Measurements from ENCODE around the gene ANO9.

Gene ANO9, protein sequence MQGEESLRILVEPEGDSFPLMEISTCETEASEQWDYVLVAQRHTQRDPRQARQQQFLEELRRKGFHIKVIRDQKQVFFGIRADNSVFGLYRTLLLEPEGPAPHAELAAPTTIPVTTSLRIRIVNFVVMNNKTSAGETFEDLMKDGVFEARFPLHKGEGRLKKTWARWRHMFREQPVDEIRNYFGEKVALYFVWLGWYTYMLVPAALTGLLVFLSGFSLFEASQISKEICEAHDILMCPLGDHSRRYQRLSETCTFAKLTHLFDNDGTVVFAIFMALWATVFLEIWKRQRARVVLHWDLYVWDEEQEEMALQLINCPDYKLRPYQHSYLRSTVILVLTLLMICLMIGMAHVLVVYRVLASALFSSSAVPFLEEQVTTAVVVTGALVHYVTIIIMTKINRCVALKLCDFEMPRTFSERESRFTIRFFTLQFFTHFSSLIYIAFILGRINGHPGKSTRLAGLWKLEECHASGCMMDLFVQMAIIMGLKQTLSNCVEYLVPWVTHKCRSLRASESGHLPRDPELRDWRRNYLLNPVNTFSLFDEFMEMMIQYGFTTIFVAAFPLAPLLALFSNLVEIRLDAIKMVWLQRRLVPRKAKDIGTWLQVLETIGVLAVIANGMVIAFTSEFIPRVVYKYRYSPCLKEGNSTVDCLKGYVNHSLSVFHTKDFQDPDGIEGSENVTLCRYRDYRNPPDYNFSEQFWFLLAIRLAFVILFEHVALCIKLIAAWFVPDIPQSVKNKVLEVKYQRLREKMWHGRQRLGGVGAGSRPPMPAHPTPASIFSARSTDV

DNA sequence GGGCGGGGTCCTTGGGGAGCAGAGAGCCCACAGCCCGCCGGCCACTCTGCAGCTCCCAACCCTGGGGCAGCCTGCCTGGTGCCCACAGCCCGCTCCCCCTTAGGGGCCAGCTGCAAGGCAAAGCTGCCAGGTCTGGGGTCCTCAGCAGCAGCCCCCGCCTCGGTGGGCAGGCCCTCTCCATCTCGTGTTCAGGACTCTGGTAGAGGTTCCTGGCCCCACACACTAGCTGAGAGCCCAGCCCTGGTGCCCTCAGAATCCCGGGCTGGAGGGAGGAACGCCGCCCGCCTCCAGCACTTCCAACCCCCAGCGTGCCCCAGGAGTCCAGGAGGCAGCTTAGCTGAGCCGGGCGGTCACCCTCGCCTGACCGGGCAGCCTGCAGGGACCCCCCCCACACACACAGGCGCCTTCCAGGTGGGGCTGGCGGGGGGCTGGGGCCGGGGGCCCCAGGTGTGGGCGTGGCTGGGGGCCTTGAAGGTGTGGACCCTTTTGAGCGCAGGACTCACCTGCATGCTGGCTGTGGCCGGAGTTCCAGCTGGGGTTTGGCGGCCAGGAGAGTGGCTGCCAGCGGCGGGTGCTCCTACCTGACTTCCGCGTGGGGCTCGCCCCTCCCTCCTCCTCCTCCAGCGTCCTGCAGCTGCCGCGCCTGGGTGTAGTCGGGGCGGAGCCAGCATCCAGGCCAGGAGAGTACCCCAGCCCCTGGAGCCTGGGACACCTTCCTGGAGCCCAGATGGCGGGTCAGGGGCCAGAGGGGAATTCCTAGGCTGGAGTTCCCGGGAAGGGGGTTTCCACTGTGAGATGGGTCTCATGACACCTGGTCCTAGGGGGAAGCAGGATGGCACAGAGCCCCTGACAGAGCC is at the start of gene ANO9:
Gene ANO9, minus strand, starts transcription at position 594 of the 857 bp plus-strand sequence. Its CDS starts 85 bp downstream, at position 509.
- DNase-seq (ENCODE audit: low read depth in 2 of 2) = peak in 1 of 2 donors; percentile 23

DNA sequence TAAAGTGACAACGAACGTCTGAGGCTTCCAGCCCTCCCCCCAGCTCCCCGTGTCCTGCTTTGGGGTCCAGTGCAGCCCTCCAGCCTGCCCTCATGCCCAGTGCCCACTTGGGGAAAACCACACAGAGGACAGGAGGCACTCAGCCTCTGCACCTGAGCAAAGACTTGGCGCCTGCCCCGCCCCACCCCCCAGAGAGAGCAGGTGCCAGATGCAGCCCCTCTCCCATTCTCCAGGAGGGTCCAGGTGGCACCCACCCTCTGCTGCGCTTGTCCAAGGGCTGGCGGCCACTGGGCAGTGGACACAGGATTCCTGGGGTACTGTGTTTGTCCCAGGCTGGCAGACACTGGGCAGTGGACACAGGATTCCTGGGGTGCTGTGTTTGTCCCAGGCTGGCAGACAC is 49.5 kb upstream of the ANO9 start:
- DNase-seq (ENCODE audit: low read depth in 2 of 2) = no peak

DNA sequence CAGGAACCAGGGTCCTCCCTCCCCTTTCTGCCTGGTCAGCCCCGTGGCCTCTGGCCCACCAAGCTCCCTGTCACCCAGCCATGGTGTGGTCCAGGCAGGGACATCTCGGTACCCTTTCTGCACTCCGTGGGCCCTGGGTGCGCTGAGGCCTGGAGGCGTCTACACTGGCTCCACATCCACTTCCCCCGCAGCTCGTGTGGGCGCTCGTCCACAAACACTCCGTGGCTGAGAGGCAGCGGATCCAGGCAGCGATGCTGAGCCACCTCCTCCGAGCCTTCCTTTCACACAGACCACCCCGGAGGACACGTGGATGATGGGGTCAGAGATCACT is 49.1 kb upstream of the ANO9 start:
- DNase-seq (ENCODE audit: low read depth in 2 of 2) = no peak

DNA sequence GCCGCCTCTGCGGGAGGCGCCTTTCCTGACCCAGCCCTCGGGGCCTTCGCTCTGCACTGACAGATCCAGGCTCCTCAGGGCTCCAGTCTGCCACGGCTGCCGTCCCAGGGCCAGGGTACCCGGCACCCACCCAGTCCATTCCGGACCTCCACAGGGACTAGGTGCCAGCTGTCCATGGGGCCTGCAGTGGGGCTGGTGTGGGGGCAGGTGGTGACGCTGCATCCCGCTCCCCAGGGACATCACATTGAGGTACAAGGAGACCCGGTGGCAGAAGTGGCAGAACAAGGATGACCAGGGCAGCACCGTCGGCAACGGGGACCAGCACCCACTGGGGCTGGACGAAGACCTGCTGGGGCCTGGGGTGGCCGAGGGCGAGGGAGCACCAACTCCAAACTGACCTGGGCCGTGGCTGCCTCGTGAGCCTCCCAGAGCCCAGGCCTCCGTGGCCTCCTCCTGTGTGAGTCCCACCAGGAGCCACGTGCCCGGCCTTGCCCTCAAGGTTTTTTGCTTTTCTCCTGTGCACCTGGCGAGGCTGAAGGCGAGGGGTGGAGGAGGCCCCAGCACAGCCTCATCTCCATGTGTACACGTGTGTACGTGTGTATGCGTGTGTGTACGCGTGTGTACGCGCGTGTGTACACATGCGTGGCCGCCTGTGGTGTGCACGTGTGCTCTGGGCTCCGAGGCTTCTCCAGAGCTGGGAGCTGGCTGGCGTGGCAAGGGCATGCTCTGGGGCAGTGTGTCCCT is 48.5 kb upstream of the ANO9 start:
- no peak for DNase-seq (ENCODE audit: low read depth in 2 of 2)

DNA sequence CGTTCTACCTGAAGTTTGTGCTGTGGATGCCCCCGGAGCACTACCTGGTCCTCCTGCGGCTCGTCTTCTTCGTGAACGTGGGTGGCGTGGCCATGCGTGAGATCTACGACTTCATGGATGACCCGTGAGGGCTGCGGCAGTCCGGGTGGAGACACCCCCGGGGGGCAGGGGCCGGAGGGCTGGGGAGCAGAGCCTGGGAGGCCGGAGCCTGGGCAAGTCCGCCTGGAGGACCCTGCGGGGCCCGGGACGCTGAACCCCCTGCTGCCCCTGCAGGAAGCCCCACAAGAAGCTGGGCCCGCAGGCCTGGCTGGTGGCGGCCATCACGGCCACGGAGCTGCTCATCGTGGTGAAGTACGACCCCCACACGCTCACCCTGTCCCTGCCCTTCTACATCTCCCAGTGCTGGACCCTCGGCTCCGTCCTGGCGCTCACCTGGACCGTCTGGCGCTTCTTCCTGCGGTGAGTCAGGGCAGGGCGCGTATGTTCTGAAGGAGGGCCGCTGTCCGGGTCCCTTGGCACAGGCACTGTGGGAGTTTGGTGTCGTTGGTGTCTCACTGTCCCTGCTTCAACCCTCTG is 47.9 kb upstream of the ANO9 start:
- no peak for DNase-seq (ENCODE audit: low read depth in 2 of 2)

DNA sequence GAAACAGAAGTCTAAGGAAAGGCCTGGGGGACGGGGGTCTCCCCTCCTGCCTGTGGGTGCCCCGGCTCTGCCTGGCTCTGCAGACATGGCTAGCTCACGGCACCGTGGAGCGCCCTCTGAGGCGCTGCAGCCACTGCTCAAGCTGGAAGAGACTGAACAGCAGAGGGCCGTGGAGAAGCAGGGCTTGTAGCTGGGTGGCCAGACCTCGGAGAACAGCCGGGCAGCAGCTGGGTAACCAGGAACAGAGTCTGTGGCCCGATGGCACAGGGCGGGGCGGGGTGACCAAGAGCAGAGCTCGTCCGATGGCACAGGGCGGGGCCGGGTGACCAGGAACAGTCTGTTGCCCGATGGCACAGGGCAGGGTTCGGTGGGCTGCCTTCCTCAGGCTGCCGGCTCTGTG is 47.2 kb upstream of the ANO9 start:
- DNase-seq (ENCODE audit: low read depth in 2 of 2) = no peak

DNA sequence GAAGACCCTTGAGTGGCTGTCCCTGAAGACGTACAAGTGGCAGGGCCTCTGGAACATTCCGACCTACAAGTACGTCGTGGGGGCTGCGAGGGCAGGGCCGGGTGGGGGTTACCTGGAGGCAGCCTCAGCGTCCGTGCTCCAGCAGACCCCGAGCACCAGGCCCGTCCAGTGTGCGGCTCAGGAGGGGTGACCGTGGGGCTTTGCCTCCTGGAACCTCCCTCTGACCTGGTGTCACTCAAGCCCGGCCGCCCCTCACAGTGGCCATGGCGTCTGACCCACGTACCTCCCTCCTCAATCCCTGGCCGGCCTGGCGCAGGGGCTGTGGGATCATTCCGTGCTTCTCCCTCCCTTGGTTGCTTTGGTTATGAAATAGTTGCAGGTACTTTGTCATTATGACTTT is 46.8 kb upstream of the ANO9 start:
- DNase-seq (ENCODE audit: low read depth in 2 of 2) = no peak

DNA sequence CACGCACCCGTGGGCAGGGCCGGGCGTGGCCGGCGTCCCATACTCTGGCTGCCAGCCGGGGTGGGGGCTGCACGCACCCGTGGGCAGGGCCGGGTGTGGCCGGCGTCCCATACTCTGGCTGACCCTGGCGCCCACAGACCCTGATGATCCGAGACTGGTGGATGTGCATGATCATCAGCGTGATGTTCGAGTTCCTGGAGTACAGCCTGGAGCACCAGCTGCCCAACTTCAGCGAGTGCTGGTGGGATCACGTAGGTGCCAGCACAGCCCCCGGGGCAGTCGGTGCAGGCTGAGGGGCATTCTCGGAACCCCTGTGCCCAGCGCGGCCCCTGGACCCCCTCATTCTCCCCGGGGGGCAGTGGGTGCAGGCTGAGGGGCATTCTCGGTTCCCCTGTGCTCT is 46.3 kb upstream of the ANO9 start:
- no peak for DNase-seq (ENCODE audit: low read depth in 2 of 2)

DNA sequence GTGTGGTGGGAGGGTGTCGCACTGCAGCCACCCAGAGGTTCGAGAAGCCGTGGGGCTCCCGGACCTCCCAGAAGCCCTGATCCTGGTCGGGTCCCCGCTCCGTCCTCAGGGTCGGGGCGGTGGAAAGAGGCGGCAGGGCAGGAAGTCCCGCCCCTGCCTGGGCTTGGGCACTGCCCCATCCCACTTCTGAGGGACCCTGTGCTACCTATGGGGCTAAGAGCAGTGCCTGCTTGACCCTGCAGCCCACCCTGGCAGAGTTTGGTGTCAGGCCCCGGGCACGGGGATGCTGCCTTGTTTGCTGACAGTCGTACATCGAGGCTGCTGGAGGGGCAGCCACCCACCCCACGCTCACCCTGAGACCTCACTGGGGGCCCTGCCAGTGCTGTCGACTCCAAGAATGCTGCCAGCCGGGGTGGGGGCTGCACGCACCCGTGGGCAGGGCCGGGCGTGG is 45.8 kb upstream of the ANO9 start:
- DNase-seq (ENCODE audit: low read depth in 2 of 2) = no peak

DNA sequence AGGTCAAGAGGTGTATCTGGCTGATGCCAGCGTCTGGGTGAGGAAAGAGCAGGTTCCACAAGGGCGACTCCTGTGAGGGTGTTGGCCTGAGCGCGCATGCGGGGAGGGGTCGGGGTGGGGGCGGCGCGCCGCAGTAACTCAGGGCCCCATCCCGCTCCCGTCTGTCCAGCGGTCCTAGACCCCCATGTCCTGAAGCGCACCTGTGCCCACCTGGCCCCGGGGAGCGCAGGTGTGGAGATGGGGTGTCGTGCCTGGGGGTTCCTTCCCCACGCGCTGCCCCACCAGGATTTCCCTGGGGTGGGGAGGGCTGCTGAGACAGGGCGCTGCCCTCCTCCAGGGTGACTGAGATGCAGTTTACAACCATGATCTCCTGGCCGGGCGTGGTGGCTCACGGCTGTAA is 44.4 kb upstream of the ANO9 start:
- DNase-seq (ENCODE audit: low read depth in 2 of 2) = no peak

DNA sequence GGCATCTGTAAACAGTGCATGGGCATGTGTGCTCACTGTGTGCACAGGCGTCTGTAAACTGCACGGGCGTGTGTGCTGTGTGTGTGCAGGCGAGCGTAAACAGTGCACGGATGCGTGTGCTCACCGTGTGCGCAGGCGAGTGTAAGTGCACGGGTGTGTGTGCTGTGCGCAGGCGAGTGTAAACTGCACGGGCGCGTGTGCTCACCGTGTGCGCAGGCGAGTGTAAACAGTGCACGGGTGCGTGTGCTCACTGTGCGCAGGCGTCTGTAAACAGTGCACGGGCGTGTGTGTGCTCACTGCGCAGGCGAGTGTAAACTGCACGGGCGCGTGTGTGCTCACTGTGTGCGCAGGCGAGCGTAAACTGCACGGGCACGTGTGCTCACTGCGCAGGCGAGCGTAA is 42.8 kb upstream of the ANO9 start:
- no peak for DNase-seq (ENCODE audit: low read depth in 2 of 2)

DNA sequence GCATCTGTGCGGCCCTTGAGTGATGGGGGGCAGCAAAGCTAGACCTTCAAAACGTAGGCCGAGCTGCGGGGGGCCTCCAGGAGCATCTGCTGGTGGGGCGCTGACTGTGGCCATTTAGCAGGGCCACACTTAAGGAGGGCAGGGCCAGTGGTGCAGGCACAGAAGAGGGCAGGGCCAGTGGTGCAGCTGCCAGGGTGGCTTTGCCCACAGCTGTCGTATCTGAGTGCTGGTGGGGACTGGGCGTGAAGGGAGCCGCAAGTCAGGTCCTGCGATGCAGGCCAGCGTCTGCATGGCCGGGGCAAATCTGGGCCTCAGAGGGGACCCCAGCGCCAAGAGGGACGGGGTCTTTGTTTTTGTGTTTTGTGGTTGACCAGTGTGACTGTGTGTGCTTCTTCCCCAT is 37.5 kb upstream of the ANO9 start:
- no peak for DNase-seq (ENCODE audit: low read depth in 2 of 2)

DNA sequence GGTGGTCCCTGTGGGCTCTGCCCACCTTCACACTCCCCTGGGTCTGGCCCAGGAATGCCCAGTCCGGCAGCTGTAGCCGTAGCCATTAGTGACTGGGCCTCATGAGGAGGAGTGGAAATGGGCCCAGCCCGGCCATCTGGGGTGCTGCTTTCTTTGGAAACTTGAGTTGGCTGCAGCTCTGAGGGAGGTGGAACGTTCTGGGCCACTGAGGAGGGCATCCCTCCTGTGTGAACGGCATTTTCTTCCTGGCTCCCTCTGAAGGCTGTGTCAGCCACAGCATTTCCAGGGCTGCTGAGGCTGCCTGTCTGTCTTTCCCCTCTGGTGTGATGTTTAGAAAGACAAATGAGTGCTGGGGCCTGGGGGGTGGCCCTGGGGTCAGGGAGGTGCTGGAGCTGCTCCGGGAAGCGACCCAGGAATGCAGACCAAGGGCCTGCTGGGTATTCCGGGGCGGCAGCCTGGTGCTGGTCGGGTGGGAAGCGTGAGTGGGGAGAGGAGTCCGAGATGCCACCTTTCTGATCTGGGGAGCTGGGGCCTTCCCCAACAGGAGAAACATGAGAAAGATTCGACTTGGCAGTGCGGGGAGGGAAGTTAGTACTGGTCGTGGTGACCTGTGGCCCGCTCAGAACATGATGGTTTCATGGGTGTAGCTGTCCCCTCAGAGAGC is 35.4 kb upstream of the ANO9 start:
- DNase-seq (ENCODE audit: low read depth in 2 of 2) = no peak

DNA sequence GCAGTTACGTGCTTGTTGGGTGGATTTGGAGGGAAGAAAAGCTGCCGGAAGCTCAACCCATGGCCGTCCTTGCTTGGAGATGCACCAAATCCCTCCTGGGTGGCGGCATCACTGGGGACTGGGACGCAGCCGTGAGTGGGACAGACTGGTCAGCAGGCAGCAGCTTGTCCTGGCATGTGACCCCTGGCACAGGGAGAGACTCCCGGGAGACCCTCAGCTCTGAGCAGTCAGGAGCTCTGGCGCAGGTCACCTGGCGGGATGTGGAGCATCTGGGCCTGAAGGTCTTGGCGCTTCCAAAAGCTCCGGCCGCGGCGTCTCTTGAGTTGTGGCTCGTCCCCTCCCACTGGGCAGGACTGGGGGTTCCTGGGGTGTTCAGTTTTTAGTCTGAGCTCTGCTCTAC is 34.6 kb upstream of the ANO9 start:
- DNase-seq (ENCODE audit: low read depth in 2 of 2) = no peak

DNA sequence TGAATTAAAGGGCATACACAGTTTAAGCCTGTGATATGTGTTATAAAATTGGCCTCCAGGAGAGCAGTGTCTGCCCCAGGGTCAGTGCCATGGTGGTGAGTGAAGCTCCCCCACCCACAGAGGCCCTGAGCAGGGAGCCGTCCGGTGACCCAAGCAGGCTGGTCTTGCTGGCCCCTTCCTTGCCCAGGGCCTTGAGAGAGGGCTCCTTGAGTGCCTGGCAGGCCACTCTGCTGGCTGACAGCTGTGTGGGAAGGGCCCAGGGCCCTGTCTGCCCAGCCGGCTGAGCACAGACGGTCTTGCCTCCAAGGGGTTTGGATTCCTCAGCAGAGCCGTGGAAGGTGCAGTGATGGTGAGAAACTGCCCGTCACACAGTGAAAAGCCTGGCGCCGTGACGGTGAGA is 34.1 kb upstream of the ANO9 start:
- no peak for DNase-seq (ENCODE audit: low read depth in 2 of 2)

DNA sequence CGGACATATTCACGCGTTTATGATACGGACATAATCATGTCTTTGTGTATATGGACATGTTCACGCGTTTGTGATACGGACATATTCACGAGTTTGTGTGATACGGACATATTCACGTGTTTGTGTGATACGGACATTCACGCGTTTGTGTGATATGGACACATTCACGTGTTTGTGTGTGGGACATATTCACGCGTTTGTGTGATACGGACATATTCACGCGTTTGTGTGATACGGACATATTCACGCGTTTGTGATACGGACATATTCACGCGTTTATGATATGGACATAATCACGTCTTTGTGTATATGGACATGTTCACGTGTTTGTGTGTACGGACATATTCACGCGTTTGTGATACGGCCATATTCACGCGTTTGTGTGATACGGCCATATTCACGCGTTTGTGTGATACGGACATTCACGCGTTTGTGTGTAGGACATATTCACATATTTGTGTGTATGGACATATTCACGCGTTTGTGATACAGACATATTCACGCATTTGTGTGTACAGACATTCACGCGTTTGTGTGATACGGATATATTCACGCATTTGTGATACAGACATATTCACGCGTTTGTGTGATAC is 33.2 kb upstream of the ANO9 start:
- DNase-seq (ENCODE audit: low read depth in 2 of 2) = no peak

DNA sequence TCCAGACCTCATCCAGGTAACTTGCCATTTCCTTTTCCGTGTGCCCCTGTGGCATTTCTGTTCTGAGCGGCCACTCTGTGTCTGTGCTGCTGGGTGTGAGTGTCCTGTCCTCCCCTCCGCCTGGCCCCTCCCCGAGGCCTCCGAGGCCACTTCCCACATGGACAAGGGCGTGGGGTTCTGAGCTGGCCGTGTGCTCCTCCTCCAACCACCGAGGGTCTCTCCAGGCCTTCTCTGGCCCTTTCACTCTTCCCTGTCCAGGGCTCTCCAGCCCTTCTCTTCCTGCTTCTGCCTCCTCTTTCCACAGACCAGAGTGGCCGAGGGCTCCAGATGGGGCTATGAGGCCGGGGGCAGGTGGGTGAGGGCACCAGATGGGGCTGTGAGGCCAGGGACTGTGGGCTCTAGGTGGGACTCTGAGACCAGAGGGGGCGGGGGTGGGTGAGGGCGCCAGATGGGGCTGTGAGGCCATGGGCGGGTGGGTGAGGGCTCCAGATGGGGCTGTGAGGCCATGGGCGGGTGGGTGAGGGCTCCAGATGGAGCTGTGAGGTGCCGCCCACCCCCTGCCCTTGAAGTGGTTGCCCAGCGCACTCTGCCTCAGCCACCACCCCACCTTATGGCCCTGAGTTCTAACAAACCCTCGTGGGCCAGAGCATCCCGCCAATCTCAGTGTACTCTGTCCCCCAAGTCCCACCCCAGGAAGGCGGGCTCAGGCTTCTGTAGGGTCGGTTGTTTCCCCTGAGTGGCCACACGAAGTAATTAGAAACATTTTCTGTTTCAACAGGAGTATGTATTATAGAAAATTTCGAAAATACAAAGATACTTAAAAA is 32.4 kb upstream of the ANO9 start:
- no peak for DNase-seq (ENCODE audit: low read depth in 2 of 2)

DNA sequence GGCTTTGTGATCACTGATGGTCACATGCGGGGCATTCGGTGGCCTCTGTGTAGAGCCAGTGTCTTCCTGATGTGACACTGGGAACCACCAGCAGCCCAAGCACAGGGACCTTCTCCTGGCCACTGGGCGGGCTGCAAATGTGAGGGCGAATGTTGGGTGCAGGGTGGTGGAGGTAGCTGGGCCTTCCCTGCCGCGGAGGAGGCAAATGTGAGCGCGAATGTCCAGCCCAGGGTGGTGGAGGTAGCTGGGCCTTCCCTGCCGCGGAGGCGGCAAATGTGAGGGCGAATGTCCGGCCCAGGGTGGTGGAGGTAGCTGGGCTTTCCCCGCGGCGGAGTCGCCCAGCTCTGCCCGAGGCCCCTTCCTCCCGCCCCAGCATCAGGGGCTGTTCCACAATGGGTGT is 31.6 kb upstream of the ANO9 start:
- no peak for DNase-seq (ENCODE audit: low read depth in 2 of 2)

DNA sequence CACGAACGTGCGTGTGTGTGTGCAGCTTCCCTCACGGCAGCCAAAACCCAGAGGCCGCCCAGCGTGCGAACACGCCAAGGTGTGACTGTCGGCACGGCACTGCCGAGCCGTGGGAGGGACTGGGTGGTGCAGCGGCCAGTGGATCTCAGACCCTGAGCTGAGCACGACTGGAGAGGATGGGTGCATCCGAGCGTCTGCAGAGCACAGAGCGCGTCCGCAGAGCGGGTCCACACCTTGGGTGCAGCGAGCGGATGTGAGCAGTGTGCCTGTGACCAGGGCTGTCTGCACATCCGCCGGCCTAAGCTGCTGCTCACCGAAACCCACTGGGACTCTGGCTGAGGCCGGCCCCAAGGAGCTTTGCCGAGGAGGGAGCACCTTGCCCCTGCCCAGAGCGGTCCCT is 31.0 kb upstream of the ANO9 start:
- no peak for DNase-seq (ENCODE audit: low read depth in 2 of 2)
